ENCODE data around the gene PCYT1A. TPM values are rescaled to one million over a fixed set of nuclear protein-coding genes. Genes with fewer than 3 reads are reported as not detected.

Gene PCYT1A
- total and polyA plus RNA-seq, 4 donors: 30.4 to 41.7 (median 38.8) TPM

DNA sequence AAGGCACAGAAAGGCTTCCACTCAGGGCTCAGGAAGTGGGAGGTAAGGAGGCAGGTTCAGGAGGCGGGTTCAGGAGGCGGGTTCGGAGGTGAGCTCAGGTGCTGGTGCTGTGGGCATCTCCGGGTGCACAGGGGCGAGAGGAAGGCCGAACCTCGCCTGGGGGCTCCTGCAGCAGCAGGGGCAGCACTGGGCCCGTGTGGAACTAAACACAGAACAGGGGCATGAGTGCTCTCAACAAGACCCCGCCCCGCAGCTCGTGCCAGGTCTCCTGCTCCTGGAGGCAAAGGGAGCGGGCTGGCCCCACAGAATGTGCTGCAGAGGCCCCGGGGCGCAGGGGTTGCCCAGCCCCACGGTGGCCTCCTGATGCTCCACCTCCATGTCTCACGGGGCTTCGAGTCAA is 90.0 kb downstream of the PCYT1A start:
- Histone ChIP-seq H3K36me3 (ENCODE audit: control insufficient read depth, insufficient read depth, low read length) (peaks cover 5% of the 10 kb centered on the region), H3K27me3 (ENCODE audit: control insufficient read depth, insufficient read depth, low read length) (no peaks in the 10 kb centered on the region), H3K9me3 (ENCODE audit: control insufficient read depth, insufficient read depth, low read length) (no peaks in the 10 kb centered on the region), H3K4me1 (ENCODE audit: control insufficient read depth, insufficient read depth, low read length) (peaks cover 27% of the 10 kb centered on the region), H3K4me3 (ENCODE audit: low read depth, low read length) (no peak overlapping the region), H3K27ac (ENCODE audit: low read depth, low read length) (no peak overlapping the region)
- 88% methylated on average over 17 of the region's 17 CpGs for WGBS (ENCODE audit: insufficient coverage)
- no peak for DNase-seq (ENCODE audit: low read depth in 4 of 6, low spot score in 6 of 6)

DNA sequence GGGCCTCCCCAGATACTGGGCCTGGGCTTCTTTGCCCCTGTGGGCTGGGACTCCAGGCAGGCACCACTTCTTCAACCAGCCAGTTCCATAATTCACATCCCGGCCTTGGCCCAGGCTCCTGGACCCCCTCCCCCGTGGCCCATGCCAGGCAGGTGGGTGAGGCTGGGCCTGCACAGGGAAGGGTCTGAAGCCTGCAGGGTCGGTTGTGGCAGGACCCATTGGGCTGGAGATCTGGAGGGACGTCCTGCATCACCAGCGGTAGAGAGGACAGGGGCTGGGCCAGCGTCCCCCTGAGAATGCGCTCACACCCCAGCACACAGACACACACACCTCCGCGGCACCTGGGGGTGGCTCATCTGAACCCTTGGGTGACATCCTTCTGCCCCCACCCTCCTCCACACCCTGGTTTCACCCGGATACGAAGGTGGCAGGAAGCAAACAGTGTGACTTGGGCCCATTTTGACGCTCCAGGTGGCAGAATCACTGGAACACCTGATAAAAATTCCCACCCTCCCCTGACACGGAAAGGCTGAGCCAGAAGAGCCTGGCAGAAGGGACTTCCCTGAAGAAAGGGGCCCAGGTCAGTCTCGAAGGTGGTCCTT is 91.8 kb downstream of the PCYT1A start:
- Histone ChIP-seq H3K27ac (ENCODE audit: low read depth, low read length) (no peak overlapping the region), H3K36me3 (ENCODE audit: control insufficient read depth, insufficient read depth, low read length) (peaks cover 5% of the 10 kb centered on the region), H3K9me3 (ENCODE audit: control insufficient read depth, insufficient read depth, low read length) (no peaks in the 10 kb centered on the region), H3K27me3 (ENCODE audit: control insufficient read depth, insufficient read depth, low read length) (no peaks in the 10 kb centered on the region), H3K4me1 (ENCODE audit: control insufficient read depth, insufficient read depth, low read length) (peaks cover 30% of the 10 kb centered on the region), H3K4me3 (ENCODE audit: low read depth, low read length) (no peak overlapping the region)
- no peak for DNase-seq (ENCODE audit: low read depth in 4 of 6, low spot score in 6 of 6)
- WGBS (ENCODE audit: insufficient coverage): 92% methylated on average over 6 of the region's 14 CpGs

DNA sequence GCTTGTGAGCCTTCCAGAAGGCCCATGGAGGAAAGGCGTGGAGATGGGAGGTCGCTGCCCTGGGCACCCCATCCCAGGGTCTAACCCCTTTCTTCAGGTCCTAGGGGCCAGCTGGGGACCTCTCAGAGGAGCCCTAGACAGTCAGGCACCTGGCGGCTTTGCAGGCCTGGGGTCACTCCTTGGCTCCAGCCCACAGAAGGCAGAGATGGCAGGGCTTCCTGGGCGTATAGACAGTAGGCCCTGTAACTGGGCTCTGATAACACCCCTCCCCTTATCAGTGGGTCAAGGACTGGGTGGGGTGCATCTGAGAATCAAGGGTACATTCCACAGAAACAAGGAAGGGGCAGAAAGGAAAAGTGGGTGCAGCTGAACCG is 93.0 kb downstream of the PCYT1A start:
- no peak overlapping the region for H3K4me3 ChIP-seq (ENCODE audit: low read depth, low read length)
- H3K27me3 ChIP-seq (ENCODE audit: control insufficient read depth, insufficient read depth, low read length): no peaks in the 10 kb centered on the region
- peaks cover 41% of the 10 kb centered on the region for H3K4me1 ChIP-seq (ENCODE audit: control insufficient read depth, insufficient read depth, low read length)
- WGBS (ENCODE audit: insufficient coverage): 95% methylated on average over 4 of the region's 5 CpGs
- no peak overlapping the region for H3K27ac ChIP-seq (ENCODE audit: low read depth, low read length)
- H3K9me3 ChIP-seq (ENCODE audit: control insufficient read depth, insufficient read depth, low read length): no peaks in the 10 kb centered on the region
- no peak for DNase-seq (ENCODE audit: low read depth in 4 of 6, low spot score in 6 of 6)
- H3K36me3 ChIP-seq (ENCODE audit: control insufficient read depth, insufficient read depth, low read length): peaks cover 5% of the 10 kb centered on the region

DNA sequence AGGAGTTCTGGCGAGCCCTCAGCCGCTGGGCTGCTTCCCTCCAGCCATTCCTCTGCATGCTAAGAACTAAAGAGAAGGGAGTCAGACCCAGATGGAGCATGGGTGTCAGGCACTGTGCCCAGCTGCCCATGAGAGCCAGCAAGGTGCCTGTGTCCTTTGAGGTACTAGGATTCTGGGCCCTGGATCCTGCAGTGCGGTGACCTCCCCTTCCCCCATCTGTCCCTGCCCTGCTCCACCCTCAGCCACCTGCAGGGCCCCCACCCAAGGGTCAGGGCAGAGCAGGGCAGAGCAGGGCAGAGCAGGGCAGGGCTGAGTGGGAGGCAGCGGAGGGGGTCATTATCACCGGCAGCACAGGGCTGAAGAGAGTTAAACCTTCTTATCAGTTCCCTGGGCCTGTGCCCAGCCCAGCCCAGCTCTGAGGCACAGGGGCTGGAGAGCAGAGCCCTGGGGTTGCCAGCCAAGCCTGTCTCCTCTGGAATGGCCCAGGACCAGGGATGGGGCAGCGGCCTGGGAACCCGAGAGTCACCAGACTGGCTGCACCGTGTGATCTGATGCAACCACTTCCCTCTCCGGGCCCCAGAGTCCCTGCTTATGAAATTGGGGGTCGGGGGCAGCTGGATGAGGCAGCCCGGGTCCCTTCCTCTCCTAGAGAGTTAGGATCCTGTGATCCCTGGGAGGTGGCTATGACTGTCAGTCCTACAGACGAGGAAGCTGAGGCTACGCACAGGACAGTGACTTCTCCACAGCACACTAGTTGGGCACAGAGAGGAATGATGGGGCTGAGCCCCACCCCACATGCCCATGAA is 93.6 kb downstream of the PCYT1A start:
- no peak overlapping the region for H3K27ac ChIP-seq (ENCODE audit: low read depth, low read length)
- WGBS (ENCODE audit: insufficient coverage): 69% methylated on average over 11 of the region's 13 CpGs
- no peaks in the 10 kb centered on the region for H3K27me3 ChIP-seq (ENCODE audit: control insufficient read depth, insufficient read depth, low read length)
- H3K4me3 ChIP-seq (ENCODE audit: low read depth, low read length): no peak overlapping the region
- no peaks in the 10 kb centered on the region for H3K9me3 ChIP-seq (ENCODE audit: control insufficient read depth, insufficient read depth, low read length)
- H3K36me3 ChIP-seq (ENCODE audit: control insufficient read depth, insufficient read depth, low read length): peaks cover 5% of the 10 kb centered on the region
- peaks cover 43% of the 10 kb centered on the region for H3K4me1 ChIP-seq (ENCODE audit: control insufficient read depth, insufficient read depth, low read length)
- DNase-seq (ENCODE audit: low read depth in 4 of 6, low spot score in 6 of 6): no peak

DNA sequence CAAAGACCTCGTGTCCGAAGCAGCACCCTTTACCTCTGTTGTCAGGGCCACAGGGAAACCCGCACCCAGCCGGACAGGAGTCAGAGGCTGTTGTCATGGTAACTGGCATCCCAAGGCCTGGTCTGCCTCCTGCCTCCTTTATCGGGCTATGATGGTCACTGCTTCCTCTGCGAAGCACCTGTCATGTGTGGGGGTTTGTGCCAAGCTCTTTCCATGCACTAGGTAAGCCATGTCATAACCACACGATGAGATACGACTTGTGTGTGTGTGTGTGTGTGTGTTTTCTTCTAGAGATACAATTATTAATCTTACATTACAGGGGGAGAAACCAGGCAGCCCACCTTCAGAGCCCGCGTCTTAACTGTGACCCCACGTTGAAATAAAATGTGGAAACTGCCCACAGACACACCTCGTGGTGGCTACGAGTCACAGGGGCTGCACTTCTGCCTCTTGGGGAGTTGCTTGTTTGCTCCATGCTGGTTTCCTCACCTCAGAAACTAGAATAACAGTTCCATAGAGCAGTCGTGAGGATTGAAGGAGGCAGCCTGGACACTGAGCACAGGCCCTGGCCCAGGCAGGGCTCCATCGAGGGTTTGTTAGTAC is 94.3 kb downstream of the PCYT1A start:
- Histone ChIP-seq H3K27me3 (ENCODE audit: control insufficient read depth, insufficient read depth, low read length) (no peaks in the 10 kb centered on the region), H3K27ac (ENCODE audit: low read depth, low read length) (no peak overlapping the region), H3K9me3 (ENCODE audit: control insufficient read depth, insufficient read depth, low read length) (no peaks in the 10 kb centered on the region), H3K36me3 (ENCODE audit: control insufficient read depth, insufficient read depth, low read length) (peaks cover 5% of the 10 kb centered on the region), H3K4me3 (ENCODE audit: low read depth, low read length) (no peak overlapping the region), H3K4me1 (ENCODE audit: control insufficient read depth, insufficient read depth, low read length) (peaks cover 43% of the 10 kb centered on the region)
- peak in 1 of 6 donors; percentile 76 for DNase-seq (ENCODE audit: low read depth in 4 of 6, low spot score in 6 of 6)
- WGBS (ENCODE audit: insufficient coverage): 56% methylated on average over 12 of the region's 15 CpGs

DNA sequence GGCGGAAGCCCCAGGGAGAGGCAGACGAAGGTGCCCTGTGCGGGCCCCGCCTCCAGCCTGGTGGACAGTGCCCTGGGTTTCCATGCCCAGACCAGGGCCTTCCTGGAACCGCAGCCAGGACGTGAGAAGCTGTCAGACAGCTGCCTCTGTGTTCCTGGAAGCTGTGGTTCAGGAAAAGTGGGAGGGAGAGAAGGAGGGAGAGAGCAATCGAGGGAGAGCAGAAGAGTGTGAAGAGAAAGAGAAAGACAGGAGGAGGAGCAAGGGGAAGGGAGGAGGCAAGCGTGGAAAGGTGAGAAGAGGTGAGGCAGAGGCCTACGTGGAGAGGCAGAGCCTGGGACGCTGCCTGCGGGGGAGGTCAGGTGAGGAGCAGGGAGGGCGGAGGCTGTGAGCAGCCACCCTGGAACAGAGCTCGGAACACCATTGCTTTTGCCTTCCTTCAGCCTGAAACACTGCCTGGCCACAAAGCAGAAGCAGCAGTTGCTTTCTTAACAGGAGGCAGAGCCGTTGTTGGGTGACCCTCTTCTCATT is 94.9 kb downstream of the PCYT1A start:
- WGBS (ENCODE audit: insufficient coverage): 66% methylated on average over 13 of the region's 14 CpGs
- Histone ChIP-seq H3K4me3 (ENCODE audit: low read depth, low read length) (no peak overlapping the region), H3K4me1 (ENCODE audit: control insufficient read depth, insufficient read depth, low read length) (peaks cover 44% of the 10 kb centered on the region), H3K36me3 (ENCODE audit: control insufficient read depth, insufficient read depth, low read length) (peaks cover 3% of the 10 kb centered on the region), H3K27me3 (ENCODE audit: control insufficient read depth, insufficient read depth, low read length) (no peaks in the 10 kb centered on the region), H3K9me3 (ENCODE audit: control insufficient read depth, insufficient read depth, low read length) (no peaks in the 10 kb centered on the region), H3K27ac (ENCODE audit: low read depth, low read length) (peak overlapping the region; percentile 57)
- no peak for DNase-seq (ENCODE audit: low read depth in 4 of 6, low spot score in 6 of 6)

DNA sequence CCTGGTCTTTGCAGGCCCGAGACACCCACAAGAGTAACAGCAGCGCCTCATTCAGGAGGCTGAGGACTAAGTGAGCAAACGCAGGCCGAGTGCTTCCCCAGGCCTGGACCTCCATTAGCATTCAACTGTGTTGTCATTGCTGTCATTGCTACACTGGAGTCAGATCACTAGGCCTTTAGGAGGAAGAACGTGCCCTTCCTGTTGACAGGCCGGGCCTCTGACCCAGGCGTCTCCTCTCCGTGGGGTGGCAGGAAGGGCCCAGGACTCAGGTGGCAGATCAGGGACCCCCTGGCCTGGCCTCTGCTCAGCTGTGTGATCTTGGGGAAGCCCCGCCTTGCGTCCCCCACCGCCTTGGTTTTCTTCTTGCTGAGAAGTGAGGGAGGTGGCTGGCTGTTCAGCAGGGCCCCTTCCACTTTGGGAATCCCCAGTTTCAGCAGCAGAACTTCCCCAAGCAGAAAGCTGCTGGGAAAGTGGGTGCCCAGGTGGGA is 95.4 kb downstream of the PCYT1A start:
- no peaks in the 10 kb centered on the region for H3K27me3 ChIP-seq (ENCODE audit: control insufficient read depth, insufficient read depth, low read length)
- WGBS (ENCODE audit: insufficient coverage): 80% methylated on average over 11 of the region's 11 CpGs
- no peaks in the 10 kb centered on the region for H3K9me3 ChIP-seq (ENCODE audit: control insufficient read depth, insufficient read depth, low read length)
- no peak for DNase-seq (ENCODE audit: low read depth in 4 of 6, low spot score in 6 of 6)
- H3K36me3 ChIP-seq (ENCODE audit: control insufficient read depth, insufficient read depth, low read length): peaks cover 3% of the 10 kb centered on the region
- peak overlapping the region; percentile 57 for H3K27ac ChIP-seq (ENCODE audit: low read depth, low read length)
- H3K4me3 ChIP-seq (ENCODE audit: low read depth, low read length): no peak overlapping the region
- H3K4me1 ChIP-seq (ENCODE audit: control insufficient read depth, insufficient read depth, low read length): peaks cover 49% of the 10 kb centered on the region

DNA sequence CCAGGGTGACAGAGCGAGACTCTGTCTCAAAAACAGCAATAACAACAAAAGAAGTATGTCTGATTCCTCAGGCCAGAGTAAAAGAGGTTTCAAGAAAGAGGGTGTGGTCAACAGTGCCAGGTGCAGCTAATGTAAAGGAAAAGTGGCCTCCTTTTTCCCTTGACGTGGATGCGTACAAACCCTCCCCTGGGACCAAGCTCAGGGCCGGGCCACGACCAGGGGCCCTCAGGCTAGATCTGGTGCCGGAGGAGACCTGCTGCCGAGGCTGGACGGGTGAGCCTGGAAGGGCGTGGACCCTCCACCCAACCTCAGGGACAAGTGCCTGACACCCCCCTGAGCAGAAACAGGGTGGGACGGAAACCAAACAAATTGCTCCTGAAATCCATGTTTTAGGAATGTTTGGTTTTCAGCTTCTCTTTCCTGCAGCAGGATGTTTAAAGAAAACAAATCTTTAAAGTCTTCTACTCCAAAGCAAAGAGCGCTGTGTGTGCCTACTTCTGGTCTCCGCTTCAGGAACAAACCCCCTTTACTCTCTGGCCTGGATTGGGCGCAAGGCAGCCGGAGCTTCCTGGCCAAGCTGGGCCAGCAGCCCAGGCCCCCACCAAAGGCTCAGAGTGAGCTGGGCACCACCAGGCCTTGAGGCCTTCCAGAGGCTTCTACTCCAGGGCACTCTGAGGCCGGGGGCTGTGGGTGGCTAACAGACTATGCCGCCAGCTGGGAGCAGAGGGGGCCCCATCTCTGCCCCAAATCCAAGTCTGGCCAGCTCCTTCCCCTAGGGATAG is 97.8 kb downstream of the PCYT1A start:
- no peaks in the 10 kb centered on the region for H3K36me3 ChIP-seq (ENCODE audit: control insufficient read depth, insufficient read depth, low read length)
- no peak for DNase-seq (ENCODE audit: low read depth in 4 of 6, low spot score in 6 of 6)
- H3K27ac ChIP-seq (ENCODE audit: low read depth, low read length): peak overlapping the region; percentile 75
- no peaks in the 10 kb centered on the region for H3K9me3 ChIP-seq (ENCODE audit: control insufficient read depth, insufficient read depth, low read length)
- WGBS (ENCODE audit: insufficient coverage): 70% methylated on average over 10 of the region's 16 CpGs
- H3K4me1 ChIP-seq (ENCODE audit: control insufficient read depth, insufficient read depth, low read length): peaks cover 51% of the 10 kb centered on the region
- no peak overlapping the region for H3K4me3 ChIP-seq (ENCODE audit: low read depth, low read length)
- H3K27me3 ChIP-seq (ENCODE audit: control insufficient read depth, insufficient read depth, low read length): no peaks in the 10 kb centered on the region
